ENCODE results near the gene CNTNAP3.
"Not testable (repeated sequence)": the region's sequence is repeated elsewhere in the genome, so short reads cannot be mapped to it uniquely, and the experiment has no call there.

DNA sequence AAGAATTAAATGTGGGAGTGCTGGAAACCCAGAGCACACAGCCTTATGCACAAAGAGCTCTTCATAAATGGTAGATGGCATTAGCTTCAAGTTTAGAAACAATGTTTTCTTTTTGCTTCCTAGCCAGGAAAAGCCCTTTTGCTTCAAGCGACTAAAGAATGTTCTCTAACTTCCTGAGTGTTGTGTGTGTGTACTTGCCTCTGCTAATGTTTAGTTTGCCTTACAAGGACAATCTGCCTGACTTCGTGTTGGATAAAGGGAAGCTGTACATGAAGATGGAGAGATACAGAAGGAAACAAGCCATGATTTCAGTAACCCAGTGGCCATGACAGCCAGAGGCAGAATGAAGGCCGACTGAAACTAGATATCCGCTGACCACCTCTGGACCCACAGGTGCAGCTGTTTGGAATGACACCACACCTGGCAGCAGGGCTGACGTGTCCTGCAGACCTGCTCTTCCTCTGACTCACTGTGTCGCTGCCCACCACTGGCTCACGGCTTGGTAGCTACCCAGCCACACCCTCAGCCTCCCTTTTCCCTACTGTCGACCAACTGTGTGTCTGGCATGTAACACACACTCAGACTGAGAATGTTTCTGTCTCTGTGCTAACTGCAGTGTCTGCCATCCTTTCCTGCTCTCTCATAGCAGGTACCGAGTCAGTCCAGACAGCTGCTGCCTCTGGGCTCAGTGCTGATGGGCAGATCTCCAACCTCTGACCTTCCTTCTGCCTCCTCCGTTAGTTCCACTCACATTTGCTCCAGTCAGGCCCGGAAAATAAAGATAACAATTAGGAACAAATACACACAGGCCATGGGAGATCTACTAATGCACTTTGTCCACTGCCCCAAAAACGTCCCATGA, 55.6 kb downstream of the CNTNAP3 start:
- TF ChIP-seq CTCF, POLR2A (IDR thresholded peaks at IDR 0.05): not testable (repeated sequence)
